ENCODE measurements around the gene PREPL.

- no peak for TF ChIP-seq CTCF (IDR thresholded peaks at IDR 0.05; ENCODE audit: insufficient read depth, low read length, poor library complexity, severe bottlenecking)
- TF ChIP-seq EZH2phosphoT487 (conservative IDR thresholded peaks at IDR 0.05; ENCODE audit: low read length), result no peak
Observed at GRCh38 chr2:44286119-44286883, 75.0 kb downstream of the PREPL start.

Data from SU-DHL-6 (cell line).